ENCODE data around the gene NEU2.

Gene NEU2

DNA sequence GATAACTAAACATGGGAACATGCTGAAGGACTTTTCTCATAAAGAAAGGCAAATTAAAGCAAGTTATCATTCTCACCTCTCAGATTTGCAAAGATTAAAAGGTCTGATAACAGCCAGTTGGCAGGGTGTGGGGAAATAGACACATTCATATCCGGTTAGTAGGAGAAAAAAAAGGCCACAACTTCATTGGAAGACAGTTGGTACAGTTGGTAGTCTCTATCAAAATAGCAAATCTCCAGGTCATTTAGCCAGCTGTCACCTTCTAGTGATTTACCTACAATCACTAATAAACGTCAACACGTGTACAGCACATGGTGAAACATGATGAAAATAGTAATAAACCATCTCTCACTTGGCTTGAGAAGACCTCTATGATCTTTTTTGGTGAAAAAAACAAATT, 44.3 kb downstream of the NEU2 start:
- no peak for DNase-seq (ENCODE audit: low read depth in 2 of 2)

DNA sequence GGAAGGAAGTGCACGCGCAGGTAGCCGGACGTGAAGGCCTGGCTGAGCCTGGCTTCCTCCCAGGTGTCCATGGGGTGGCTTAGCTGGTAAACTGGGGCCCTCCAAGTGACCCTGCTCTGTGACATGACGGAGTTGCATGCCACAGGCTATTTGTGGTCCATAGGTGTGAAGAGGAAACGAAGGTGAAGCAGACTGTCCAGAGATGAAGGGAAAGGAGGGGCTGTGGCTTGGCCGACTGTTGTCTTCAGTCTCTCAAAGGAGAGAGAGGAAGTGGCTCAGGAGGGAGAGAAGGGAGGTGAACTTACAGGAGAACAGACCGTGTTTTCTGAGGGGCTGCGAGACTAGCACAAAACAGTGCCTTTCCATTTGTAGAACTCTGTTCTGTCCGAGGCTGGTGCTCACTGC, 47.0 kb downstream of the NEU2 start:
- no peak for DNase-seq (ENCODE audit: low read depth in 2 of 2)

DNA sequence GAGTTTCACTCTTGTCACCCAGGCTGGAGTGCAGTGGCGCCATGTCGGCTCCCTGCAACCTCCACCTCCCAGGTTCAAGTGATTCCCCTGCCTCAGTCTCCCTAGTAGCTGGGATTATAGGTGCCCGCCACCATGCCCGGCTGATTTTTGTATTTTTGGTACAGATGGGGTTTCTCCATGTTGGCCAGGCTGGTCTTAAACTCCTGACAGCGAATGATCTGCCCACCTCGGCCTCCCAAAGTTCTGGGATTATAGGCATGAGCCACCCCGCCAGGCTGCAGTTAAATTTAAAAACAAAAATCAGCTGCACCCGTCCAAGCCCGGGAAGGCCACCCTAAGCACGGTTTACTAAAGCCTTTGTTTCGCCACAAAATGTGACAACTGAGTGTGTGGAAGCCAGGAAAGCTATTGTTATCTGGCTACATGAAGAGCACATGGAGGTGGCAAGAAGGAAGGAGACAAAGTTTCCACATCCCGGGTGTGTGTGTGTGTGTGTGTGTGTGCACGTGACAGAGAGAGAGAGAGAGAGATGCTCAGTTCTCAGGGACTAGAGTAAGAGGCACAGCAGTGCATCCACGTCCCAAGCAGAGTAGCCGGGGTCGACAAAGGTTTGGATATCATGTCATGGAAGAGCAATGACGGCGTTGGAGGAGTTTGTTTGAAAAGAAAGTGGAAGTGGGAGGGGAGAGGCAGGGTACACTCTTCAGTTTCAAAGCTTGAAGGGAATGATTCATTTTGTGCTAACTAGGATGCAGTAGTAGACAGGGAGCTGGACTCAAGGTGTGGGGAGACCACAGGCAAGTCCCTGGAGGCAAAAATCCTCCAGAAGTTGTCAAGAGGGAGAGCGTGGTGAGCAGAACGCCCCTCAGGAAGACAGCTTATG, 47.7 kb downstream of the NEU2 start:
- no peak for DNase-seq (ENCODE audit: low read depth in 2 of 2)

DNA sequence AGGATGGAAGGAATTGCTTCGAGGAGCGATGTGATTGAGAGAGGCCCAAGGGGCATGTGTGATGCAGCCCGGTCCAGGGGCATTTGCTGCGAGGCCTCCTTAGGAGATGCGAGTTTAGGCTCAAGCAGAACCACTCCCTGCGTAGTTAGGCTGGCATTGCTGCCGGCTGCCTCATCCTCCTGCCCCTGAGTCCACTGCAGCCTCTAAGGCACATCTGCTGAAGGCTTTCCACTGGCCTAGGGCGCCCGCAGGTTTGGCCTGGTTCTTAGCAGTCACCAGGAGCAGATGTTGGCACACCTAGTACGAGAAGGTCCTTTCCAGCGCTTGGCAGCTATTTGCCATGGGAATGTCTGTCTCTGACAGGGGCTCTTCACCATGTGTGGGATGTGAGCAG, 48.4 kb downstream of the NEU2 start:
- DNase-seq (ENCODE audit: low read depth in 2 of 2): no peak

DNA sequence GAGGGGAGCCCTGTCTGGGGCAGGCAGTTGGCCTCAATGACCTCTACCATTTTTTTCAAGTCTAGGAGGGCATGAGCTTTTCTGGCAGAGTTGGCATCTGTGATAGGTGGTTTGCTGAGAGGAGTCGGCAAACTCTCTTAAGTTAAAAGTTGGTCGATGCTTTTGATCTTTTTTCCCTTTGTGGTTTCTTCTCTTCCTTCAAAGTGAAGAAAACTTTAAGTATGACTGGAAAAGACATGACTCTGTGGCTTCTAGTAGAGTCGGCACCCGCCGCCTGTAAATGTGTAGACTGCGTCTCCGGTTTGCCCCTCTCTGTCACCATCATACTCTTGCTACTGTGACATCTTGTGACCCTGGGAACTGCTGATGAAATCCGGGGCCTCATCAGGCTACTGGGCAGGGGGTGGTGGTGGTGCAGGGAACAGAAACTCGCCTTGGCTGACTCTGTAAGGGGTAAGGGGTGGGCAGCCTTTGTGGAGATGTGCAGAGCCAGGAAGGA, 48.8 kb downstream of the NEU2 start:
- DNase-seq (ENCODE audit: low read depth in 2 of 2): peak in 1 of 2 experiments; percentile 58

DNA sequence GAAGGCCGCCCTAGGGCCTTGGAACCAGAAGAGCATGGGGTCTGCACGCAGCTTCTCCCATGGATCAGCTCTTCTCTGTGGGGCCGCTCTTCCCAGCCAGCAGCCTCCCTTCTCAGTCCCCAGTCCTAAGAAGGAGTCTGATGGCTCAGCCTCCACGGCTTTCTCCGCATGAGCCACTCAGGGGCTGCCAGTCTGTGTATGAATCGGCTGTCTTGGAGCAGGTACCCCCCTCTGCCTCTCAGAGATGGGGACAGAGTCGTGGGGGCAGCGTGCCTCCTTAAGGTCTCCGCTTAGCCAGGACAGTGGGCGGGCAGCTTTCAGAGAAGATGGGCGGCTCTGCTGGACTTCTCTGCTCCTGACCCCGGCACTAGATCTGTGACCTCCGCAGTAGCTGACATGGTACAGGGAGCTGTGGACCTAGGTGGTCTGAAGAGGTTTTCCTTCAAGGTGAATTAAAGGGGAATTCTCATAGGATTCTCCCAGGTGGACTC, 49.3 kb downstream of the NEU2 start:
- no peak for DNase-seq (ENCODE audit: low read depth in 2 of 2)

DNA sequence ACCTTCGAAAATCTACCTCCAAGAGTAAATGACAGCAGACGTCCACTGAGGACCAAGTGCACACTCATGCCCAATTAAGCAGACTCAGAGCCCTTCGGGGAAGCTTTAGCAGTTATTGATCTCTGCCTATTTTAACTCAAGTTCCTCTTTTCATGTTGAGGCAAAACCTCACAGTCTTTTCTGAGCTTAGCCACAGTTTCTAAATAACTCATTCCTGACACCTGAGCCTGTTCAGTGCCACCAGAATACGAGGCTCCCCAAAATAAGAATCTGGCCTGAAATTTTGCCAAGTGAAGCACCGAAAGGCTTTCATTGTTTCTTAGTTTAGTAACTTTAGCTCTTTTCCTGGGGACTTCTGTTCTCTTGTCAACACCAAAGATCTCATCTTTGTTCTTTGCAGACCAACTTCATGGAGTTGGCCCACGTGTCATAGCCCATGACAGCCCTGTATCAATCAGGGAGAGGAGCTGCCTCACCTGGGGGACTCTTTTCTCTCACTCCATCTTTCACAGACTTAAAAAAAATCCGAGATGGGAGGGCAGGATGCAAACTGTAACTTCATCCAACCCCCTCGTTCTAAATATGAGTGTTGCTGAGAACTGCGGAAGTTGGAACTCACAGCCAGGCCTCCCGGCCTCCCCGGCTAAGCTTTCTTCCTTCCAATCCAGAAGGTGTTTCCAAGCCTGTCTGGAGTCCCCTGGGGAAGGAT, 49.9 kb downstream of the NEU2 start:
- DNase-seq (ENCODE audit: low read depth in 2 of 2): no peak

DNA sequence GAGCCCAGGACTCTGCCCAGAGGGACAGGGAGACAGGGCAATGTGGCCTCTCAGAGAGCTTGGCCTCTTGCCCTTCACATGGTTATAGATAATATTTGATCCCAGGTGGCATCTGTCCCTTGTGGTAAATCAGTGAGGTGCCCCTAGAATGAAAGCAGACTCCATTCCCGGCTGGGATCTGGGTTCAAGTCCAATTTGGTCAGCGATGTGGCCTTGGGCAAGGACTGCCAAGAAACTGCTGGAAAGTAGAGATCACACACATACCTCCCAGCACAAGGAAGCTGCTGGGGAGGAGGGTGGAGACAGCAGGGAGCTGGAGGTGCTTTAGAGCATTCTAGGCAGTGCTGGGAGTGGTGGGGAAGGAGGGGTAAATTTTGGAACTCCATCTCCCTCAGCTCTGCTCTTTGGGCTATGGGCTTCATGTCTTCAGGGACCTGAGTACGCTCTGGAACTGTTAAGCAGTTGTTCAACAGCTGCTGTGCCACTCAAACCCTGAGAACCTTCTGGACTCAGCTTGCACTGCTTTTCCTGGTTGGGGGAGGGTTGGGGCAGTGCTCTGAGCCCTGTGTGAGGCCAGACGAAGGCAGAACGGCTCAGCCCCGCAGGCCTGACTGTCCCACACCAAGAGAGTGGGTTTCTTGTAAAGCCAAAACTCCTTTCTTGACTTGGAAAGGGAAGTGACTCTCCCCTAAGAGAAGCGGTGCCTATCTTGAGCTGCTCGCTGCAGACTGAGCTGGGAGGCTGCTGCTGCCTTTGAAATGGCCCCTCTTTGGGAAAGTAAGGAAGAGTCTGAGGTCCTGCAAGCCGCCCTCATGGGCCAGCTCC, 50.7 kb downstream of the NEU2 start:
- no peak for DNase-seq (ENCODE audit: low read depth in 2 of 2)

DNA sequence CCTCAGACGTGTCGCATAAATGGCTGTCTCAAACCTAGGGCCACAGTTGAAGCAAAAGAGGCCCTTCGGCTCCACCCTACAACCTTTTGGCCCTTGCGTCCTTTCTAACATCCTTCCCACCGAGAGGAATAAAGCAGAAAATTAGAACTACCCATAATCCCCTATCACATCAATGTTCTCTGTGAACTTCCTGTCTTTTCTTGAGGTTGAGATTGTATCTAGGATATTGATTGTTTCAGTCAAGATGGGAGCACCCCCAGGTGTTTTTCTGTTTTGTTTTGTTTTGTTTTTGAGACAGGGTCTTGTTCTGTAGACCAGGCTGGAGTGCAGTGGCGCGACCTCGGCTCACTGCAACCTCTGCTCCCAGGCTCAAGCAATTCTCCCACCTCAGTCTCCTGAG, 51.3 kb downstream of the NEU2 start:
- no peak for DNase-seq (ENCODE audit: low read depth in 2 of 2)

DNA sequence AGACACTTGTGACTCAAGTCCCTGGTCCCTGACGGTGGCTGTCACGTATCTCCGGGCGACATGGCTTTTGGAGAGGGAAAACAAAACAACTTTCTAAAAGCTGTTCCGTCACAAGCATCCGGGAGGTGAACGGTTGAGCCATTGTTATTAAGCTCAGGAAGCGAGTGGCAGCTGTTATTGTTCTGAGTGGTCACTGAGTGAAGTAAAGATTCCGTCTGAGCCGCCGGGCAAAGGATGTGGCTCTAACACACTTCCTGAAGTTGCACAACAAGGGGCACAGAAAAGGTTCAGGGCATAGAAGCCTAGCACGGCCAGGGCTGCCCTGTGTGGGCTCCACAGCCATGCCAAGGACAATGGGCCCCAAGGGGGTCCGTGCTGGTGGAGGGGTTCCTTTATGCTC, 52.0 kb downstream of the NEU2 start:
- no peak for DNase-seq (ENCODE audit: low read depth in 2 of 2)
